ENCODE results near the gene CLDN7.

- TF ChIP-seq CTCF (IDR thresholded peaks at IDR 0.05): no peak
- no peak for TF ChIP-seq POLR2A (IDR thresholded peaks at IDR 0.05)
Observed at GRCh38 chr17:7266784-7267183, 4.5 kb upstream of the CLDN7 start.

All from adrenal gland (tissue), 5 donors.